ENCODE results near the gene HELZ. TPM values are rescaled to one million over a fixed set of nuclear protein-coding genes. Genes with fewer than 3 reads are reported as not detected.
"Not testable (repeated sequence)": the region's sequence is repeated elsewhere in the genome, so short reads cannot be mapped to it uniquely, and the experiment has no call there.

HELZ gene
- total and polyA plus RNA-seq, 2 experiments from 2014 or later: 23.9 to 25.4 TPM

DNA sequence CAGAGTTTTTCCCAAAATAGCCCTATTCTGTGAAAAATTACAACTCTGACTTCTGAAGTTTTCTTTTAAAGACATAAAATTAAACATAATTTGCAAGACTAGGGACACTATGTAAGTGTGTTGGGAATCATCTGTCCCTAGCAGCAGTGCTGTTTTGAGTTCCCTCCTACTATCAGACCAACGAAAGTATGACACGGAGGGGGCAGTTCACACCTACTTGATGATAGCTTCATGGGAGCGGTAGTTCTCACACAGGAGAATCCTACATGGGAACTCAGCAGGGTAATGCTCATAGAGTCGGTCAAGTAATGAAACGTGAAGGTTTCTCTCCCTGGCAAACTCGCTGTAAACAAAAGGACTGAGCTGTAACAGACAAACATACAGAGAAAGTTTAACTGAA is 96.6 kb downstream of the HELZ start:
- H3K9me2 ChIP-seq (ENCODE audit: insufficient read depth): no peaks in the 10 kb centered on the region
- in situ Hi-C loops (cut with MboI): no loop called here
- 94 to 95% methylated on average over 6 of the region's 6 CpGs for WGBS, 2 experiments (ENCODE audit: low coverage in 1 of 2, low lambda C conversion rate in 2 of 2, missing lambda C conversion rate in 2 of 2)

GRCh38 chr17:67145183-67145805 is 99.7 kb downstream of the HELZ start:
- Histone ChIP-seq H3K36me3 (ENCODE audit: low read depth) (peaks cover 36% of the 10 kb centered on the region), H3K9me2 (ENCODE audit: insufficient read depth) (no peaks in the 10 kb centered on the region), H4K20me1 (ENCODE audit: insufficient read depth) (no peaks in the 10 kb centered on the region), H3K4me1 (ENCODE audit: insufficient read depth) (peaks cover 7% of the 10 kb centered on the region), H3F3A (ENCODE audit: insufficient read depth) (peaks cover 14% of the 10 kb centered on the region; the same call in 1 of the 2 replicates), H2AFZ (no peak overlapping the region), H3K9me3 (ENCODE audit: low read depth) (no peaks in the 10 kb centered on the region), H3K9ac (no peak overlapping the region), H3K4me3 (no peak overlapping the region), H3K79me2 (ENCODE audit: insufficient read depth) (no peaks in the 10 kb centered on the region), H3K27ac (no peak overlapping the region), H3K27me3 (replicated peaks; ENCODE audit: insufficient read depth) (no peaks in the 10 kb centered on the region), H3K4me2 (ENCODE audit: unreplicated experiment) (no peak overlapping the region)
- no peak for DNase-seq
- 86 to 89% methylated on average over 4 of the region's 4 CpGs for WGBS, 2 experiments (ENCODE audit: low coverage in 1 of 2, low lambda C conversion rate in 2 of 2, missing lambda C conversion rate in 2 of 2)
- TF ChIP-seq EZH2phosphoT487 (IDR thresholded peaks at IDR 0.05; ENCODE audit: insufficient read depth, low read depth) (no peak), EZH2 (IDR thresholded peaks at IDR 0.05; ENCODE audit: insufficient read depth, poor library complexity, severe bottlenecking) (no peak)
- in situ Hi-C loops (cut with MboI): no loop called here

More for the DNA sequence above, 96.6 kb downstream of the HELZ start:
- no peaks in the 10 kb centered on the region for H4K20me1 ChIP-seq (ENCODE audit: insufficient read depth)
- H3K9ac ChIP-seq: no peak overlapping the region
- H3K4me3 ChIP-seq: no peak overlapping the region
- peaks cover 15% of the 10 kb centered on the region for H3K4me1 ChIP-seq (ENCODE audit: insufficient read depth)
- H3K9me3 ChIP-seq (ENCODE audit: low read depth): no peaks in the 10 kb centered on the region
- H3K79me2 ChIP-seq (ENCODE audit: insufficient read depth): no peaks in the 10 kb centered on the region
- TF ChIP-seq EZH2phosphoT487 (IDR thresholded peaks at IDR 0.05; ENCODE audit: insufficient read depth, low read depth): no peak
- no peak for TF ChIP-seq EZH2 (IDR thresholded peaks at IDR 0.05; ENCODE audit: insufficient read depth, poor library complexity, severe bottlenecking)
- H3K27ac ChIP-seq: no peak overlapping the region
- H2AFZ ChIP-seq: no peak overlapping the region
- DNase-seq: no peak
- H3K4me2 ChIP-seq (ENCODE audit: unreplicated experiment): no peak overlapping the region
- peaks cover 25% of the 10 kb centered on the region for H3F3A ChIP-seq (ENCODE audit: insufficient read depth)
- peaks cover 38% of the 10 kb centered on the region for H3K36me3 ChIP-seq (ENCODE audit: low read depth)
- H3K27me3 ChIP-seq (replicated peaks; ENCODE audit: insufficient read depth): no peaks in the 10 kb centered on the region

- Histone ChIP-seq H3K4me2 (ENCODE audit: unreplicated experiment) (no peak overlapping the region), H3K4me3 (no peak overlapping the region), H4K20me1 (ENCODE audit: insufficient read depth) (no peaks in the 10 kb centered on the region), H3K4me1 (ENCODE audit: insufficient read depth) (peaks cover 15% of the 10 kb centered on the region), H3K9ac (no peak overlapping the region), H3K9me2 (ENCODE audit: insufficient read depth) (no peaks in the 10 kb centered on the region), H3K79me2 (ENCODE audit: insufficient read depth) (peaks cover 4% of the 10 kb centered on the region; the same call in 1 of the 2 replicates), H3K9me3 (ENCODE audit: low read depth) (no peaks in the 10 kb centered on the region), H3F3A (ENCODE audit: insufficient read depth) (peaks cover 16% of the 10 kb centered on the region; the same call in 1 of the 2 replicates), H3K27ac (no peak overlapping the region), H3K36me3 (ENCODE audit: low read depth) (peaks cover 30% of the 10 kb centered on the region), H3K27me3 (replicated peaks; ENCODE audit: insufficient read depth) (no peaks in the 10 kb centered on the region), H2AFZ (no peak overlapping the region)
- DNase-seq: no peak
- TF ChIP-seq EZH2phosphoT487 (IDR thresholded peaks at IDR 0.05; ENCODE audit: insufficient read depth, low read depth) (no peak), EZH2 (IDR thresholded peaks at IDR 0.05; ENCODE audit: insufficient read depth, poor library complexity, severe bottlenecking) (no peak)
- in situ Hi-C loops (cut with MboI): no loop called here
- WGBS, 2 experiments (ENCODE audit: low coverage in 1 of 2, low lambda C conversion rate in 2 of 2, missing lambda C conversion rate in 2 of 2): 98 to 99% methylated on average over 5 of the region's 5 CpGs
Measured at GRCh38 chr17:67143318-67143717, 101.7 kb downstream of the HELZ start.

- H3K4me3 ChIP-seq; in situ Hi-C loops (cut with MboI); H3K9me3 ChIP-seq (ENCODE audit: low read depth); H3K27me3 ChIP-seq (replicated peaks; ENCODE audit: insufficient read depth); H3K9me2 ChIP-seq (ENCODE audit: insufficient read depth); H3K27ac ChIP-seq; H2AFZ ChIP-seq; DNase-seq; H3K79me2 ChIP-seq (ENCODE audit: insufficient read depth); H3K9ac ChIP-seq; H4K20me1 ChIP-seq (ENCODE audit: insufficient read depth); H3K4me2 ChIP-seq (ENCODE audit: unreplicated experiment): not testable (repeated sequence)
- H3K4me1 ChIP-seq (ENCODE audit: insufficient read depth): peaks cover 19% of the 10 kb centered on the region
- peaks cover 36% of the 10 kb centered on the region for H3K36me3 ChIP-seq (ENCODE audit: low read depth)
- H3F3A ChIP-seq (ENCODE audit: insufficient read depth): peaks cover 24% of the 10 kb centered on the region
- 100% methylated on average over 1 of the region's 1 CpG for WGBS, 2 experiments (ENCODE audit: low coverage in 1 of 2, low lambda C conversion rate in 2 of 2, missing lambda C conversion rate in 2 of 2)
Measured at GRCh38 chr17:67142030-67142429, 103.0 kb downstream of the HELZ start.
